GM10266 (cell line): Measurements from ENCODE around the gene NACC2.

Experiments used
- DNase-seq: peaks from one replicate; pipeline ENCODE4 v3.0.0; 2012; ENCODE audit errors: extremely low spot score
- TF ChIP-seq, protein P1 (sequence below): IDR thresholded peaks from 2 replicates; pipeline ENCODE4 v1.5.1; 2012; ENCODE audit warnings: mild to moderate bottlenecking, low read depth; ENCODE audit not compliant: control insufficient read depth, insufficient read depth; ENCODE audit errors: missing control alignments

The NACC2 gene

DNA sequence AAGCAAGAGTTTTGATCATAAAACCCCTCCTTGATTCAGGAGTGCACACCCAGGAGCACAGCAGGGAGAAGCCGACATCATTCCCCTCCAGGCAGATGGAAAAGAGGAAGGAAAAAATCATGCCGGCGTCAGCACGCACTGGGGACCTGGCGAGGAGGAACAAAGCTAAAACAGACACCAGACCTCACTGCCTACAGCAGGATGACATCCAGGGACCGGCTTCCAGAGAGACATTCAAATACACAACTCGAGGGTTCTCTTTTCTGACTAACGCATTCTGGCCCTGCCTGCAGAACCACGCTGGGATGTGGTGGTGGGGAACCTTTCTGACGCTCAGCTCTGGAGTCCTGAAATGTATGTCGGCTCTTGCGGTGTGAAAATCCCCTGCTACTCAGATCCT is 136.6 kb downstream of the NACC2 start:
- DNase-seq = no peak
- TF ChIP-seq, protein P1, sequence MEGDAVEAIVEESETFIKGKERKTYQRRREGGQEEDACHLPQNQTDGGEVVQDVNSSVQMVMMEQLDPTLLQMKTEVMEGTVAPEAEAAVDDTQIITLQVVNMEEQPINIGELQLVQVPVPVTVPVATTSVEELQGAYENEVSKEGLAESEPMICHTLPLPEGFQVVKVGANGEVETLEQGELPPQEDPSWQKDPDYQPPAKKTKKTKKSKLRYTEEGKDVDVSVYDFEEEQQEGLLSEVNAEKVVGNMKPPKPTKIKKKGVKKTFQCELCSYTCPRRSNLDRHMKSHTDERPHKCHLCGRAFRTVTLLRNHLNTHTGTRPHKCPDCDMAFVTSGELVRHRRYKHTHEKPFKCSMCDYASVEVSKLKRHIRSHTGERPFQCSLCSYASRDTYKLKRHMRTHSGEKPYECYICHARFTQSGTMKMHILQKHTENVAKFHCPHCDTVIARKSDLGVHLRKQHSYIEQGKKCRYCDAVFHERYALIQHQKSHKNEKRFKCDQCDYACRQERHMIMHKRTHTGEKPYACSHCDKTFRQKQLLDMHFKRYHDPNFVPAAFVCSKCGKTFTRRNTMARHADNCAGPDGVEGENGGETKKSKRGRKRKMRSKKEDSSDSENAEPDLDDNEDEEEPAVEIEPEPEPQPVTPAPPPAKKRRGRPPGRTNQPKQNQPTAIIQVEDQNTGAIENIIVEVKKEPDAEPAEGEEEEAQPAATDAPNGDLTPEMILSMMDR = no peak

GRCh38 chr9:135957431-135957830 is 137.7 kb downstream of the NACC2 start:
- TF ChIP-seq, protein P1 = no peak
- no peak for DNase-seq

DNA sequence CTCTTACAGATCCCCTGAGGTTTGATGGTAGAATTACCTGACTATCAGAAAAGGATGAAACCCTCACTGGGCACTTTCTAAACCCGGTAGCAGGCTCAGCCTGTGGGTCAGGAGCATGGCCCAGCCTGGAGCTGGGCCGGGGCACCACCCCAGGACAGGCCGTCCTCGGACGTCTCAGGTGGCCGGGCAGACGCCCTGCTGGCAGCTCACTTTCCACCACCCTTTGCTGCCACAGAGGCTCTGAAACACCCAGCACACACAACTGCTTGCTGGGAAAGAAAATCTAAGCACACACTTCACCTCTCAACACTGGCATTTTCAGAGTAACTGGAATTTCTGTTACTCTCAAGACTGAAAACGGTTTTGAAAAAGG is 138.3 kb downstream of the NACC2 start:
- DNase-seq = no peak

More for the DNA sequence above, 138.3 kb downstream of the NACC2 start:
- TF ChIP-seq, protein P1 = no peak
